Upper lobe of right lung (tissue), 1 donor: Measurements from ENCODE around the gene ITGAE. TPM values are rescaled to one million over a fixed set of nuclear protein-coding genes. Genes with fewer than 3 reads are reported as not detected.
"Not testable (repeated sequence)": the region's sequence is repeated elsewhere in the genome, so short reads cannot be mapped to it uniquely, and the experiment has no call there.

ENCODE experiments used
- ATAC-seq: fragments of 200-7000 bp; cut with Tn5 transposase; one replicate; pipeline ENCODE4 v1.9.1; 2020; ENCODE audit warnings: mild to moderate bottlenecking, moderate library complexity
- DNase-seq: peaks from one replicate; pipeline ENCODE4 v3.0.0-alpha.2; 2020
- H3K27ac ChIP-seq: fragments of 200-600 bp; one replicate; pipeline ENCODE4 v1.8.0; 2022
- H3K27me3 ChIP-seq: fragments of 200-600 bp; one replicate; pipeline ENCODE4 v1.8.0; 2022; ENCODE audit warnings: mild to moderate bottlenecking
- H3K36me3 ChIP-seq: fragments of 200-600 bp; one replicate; pipeline ENCODE4 v1.8.0; 2022
- H3K4me1 ChIP-seq: fragments of 200-600 bp; one replicate; pipeline ENCODE4 v1.8.0; 2022
- H3K4me3 ChIP-seq: fragments of 200-600 bp; one replicate; pipeline ENCODE4 v1.8.0; 2022; ENCODE audit warnings: mild to moderate bottlenecking
- H3K9me3 ChIP-seq: fragments of 200-600 bp; one replicate; pipeline ENCODE4 v1.8.0; 2022
- intact Hi-C: fragments of 100-400 bp; cut with DNase I; formaldehyde crosslinking; loops from one replicate; pipeline ENCODE4 v1.11.0; 2022
- total RNA-seq: library from RNA; stranded (reverse); fragmentation: NEBNext Ultra II Directional; extraction: Animal tissue kit (Norgen Biotek cat#: 25700); gene quantifications from one replicate; pipeline ENCODE4 v1.2.1, GENCODE V29; 2021
- TF ChIP-seq, protein P1 (sequence below): fragments of 200-600 bp; IDR thresholded peaks from one replicate; pipeline ENCODE4 v1.8.0; 2022; ENCODE audit warnings: antibody characterized with exemption
- donor health status: DM: no; HTN: yes; CAD: no; lungs with severe emphysema.

Gene ITGAE
- total RNA-seq, 1 donor from 2014 or later, result 24.2 TPM

- H3K27me3 ChIP-seq, result no peaks in the 10 kb centered on the region
- H3K9me3 ChIP-seq, result no peaks in the 10 kb centered on the region
- no peak for ATAC-seq
- intact Hi-C loops, result no loop called here
- no peak for DNase-seq
- no peaks in the 10 kb centered on the region for H3K36me3 ChIP-seq
- peaks cover 5% of the 10 kb centered on the region for H3K4me1 ChIP-seq
- no peak overlapping the region for H3K4me3 ChIP-seq
- TF ChIP-seq, protein P1, sequence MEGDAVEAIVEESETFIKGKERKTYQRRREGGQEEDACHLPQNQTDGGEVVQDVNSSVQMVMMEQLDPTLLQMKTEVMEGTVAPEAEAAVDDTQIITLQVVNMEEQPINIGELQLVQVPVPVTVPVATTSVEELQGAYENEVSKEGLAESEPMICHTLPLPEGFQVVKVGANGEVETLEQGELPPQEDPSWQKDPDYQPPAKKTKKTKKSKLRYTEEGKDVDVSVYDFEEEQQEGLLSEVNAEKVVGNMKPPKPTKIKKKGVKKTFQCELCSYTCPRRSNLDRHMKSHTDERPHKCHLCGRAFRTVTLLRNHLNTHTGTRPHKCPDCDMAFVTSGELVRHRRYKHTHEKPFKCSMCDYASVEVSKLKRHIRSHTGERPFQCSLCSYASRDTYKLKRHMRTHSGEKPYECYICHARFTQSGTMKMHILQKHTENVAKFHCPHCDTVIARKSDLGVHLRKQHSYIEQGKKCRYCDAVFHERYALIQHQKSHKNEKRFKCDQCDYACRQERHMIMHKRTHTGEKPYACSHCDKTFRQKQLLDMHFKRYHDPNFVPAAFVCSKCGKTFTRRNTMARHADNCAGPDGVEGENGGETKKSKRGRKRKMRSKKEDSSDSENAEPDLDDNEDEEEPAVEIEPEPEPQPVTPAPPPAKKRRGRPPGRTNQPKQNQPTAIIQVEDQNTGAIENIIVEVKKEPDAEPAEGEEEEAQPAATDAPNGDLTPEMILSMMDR, result no peak
- no peak overlapping the region for H3K27ac ChIP-seq
These were observed 4.2 kb downstream of the ITGAE start for GRCh38 chr17:3796822-3797170.

DNA sequence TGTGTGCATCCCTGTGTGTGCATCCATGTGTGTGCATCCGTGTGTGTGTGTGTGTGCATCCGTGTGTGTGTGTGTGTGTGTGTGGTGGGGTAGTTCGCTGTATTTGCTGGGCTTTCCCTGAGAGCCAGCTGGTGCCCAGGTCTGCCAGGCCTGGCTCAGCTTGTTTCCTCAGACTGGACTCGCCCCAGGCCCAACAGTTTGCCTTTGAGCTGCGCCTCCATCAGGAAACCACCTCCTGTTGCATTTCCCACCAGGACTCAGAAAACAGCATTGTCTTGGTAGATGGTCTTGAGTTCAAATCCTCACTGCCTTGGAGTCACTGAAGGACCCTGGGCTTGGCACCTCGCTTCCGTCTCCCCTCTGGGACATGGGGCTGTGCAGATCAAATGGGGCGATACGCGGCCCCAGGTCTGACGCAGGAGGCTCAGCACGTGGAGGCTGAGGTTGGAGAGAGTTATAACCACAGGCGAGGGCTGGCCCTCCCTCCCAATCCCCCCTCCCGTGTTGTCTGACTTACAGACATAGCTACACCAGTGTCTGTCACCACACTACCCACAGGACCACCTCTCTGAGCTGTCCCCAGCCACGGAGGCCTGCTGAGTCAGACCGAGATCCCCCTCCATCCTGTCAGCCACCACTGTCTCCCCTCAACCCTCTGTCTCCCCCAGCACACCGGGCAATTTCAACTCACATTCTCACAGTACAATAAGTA lies 4.7 kb downstream of the ITGAE start:
- DNase-seq, result no peak

GRCh38 chr17:3795390-3796102 lies 5.4 kb downstream of the ITGAE start:
- H3K36me3 ChIP-seq, result no peaks in the 10 kb centered on the region
- H3K4me1 ChIP-seq, result peaks cover 5% of the 10 kb centered on the region
- TF ChIP-seq, protein P1, result no peak
- no peaks in the 10 kb centered on the region for H3K27me3 ChIP-seq
- ATAC-seq (no peak), DNase-seq (no peak)
- intact Hi-C loops, result no loop called here
- peak overlapping the region; percentile 17 for H3K27ac ChIP-seq
- H3K4me3 ChIP-seq, result no peak overlapping the region
- H3K9me3 ChIP-seq, result no peaks in the 10 kb centered on the region

More for the DNA sequence above, 4.7 kb downstream of the ITGAE start:
- Histone ChIP-seq H3K27ac (no peak overlapping the region), H3K27me3 (no peaks in the 10 kb centered on the region), H3K9me3 (no peaks in the 10 kb centered on the region), H3K36me3 (no peaks in the 10 kb centered on the region), H3K4me3 (no peak overlapping the region), H3K4me1 (peaks cover 5% of the 10 kb centered on the region)
- TF ChIP-seq, protein P1, result no peak
- ATAC-seq, result peak; percentile 43
- intact Hi-C loops, result no loop called here

- TF ChIP-seq, protein P1, result no peak
- Histone ChIP-seq H3K4me3 (no peak overlapping the region), H3K27ac (peak overlapping the region; percentile 17), H3K27me3 (no peaks in the 10 kb centered on the region), H3K9me3 (no peaks in the 10 kb centered on the region), H3K36me3 (no peaks in the 10 kb centered on the region), H3K4me1 (peaks cover 5% of the 10 kb centered on the region)
- intact Hi-C loops, result no loop called here
- ATAC-seq (no peak), DNase-seq (no peak)
These were observed 6.2 kb downstream of the ITGAE start for GRCh38 chr17:3794557-3795389.

DNA sequence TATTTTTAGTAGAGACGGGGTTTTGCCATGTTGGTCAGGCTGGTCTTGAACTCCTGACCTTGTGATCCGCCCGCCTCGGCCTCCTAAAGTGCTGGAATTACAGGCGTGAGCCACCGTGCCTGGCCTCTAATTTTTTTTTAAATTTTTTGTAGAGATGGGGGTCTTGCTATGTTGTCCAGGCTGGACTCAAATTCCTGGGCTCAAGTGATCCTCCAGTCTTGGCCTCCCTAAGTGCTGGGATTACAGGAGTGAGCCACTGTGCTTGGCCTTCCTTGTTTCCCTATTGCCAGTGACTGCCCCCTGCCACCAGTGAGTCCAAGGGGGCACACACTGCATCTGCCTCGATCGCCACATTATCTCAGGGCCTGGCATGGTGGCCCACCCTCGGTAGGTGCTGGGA lies 6.8 kb downstream of the ITGAE start:
- H3K9me3 ChIP-seq, H3K4me3 ChIP-seq, ATAC-seq, DNase-seq, H3K36me3 ChIP-seq, H3K4me1 ChIP-seq, H3K27me3 ChIP-seq, H3K27ac ChIP-seq, intact Hi-C loops: not testable (repeated sequence)

GRCh38 chr17:3793258-3793657 lies 7.7 kb downstream of the ITGAE start:
- H3K27ac ChIP-seq, H3K9me3 ChIP-seq, DNase-seq, intact Hi-C loops, H3K4me3 ChIP-seq, ATAC-seq, H3K4me1 ChIP-seq, H3K36me3 ChIP-seq, H3K27me3 ChIP-seq: not testable (repeated sequence)
